Nephron progenitor cell (in vitro differentiated cells): Measurements from ENCODE around the gene RGL1.

ENCODE experiments used
- DNase-seq: peaks from one replicate; pipeline ENCODE4 v3.0.0; 2021
- H3K27ac Mint-ChIP-seq: 2 replicates; pipeline ENCODE4 v1.8.0; 2021; ENCODE audit warnings: mild to moderate bottlenecking, moderate library complexity, mixed read lengths
- H3K27me3 Mint-ChIP-seq: 2 replicates; pipeline ENCODE4 v1.8.0; 2021; ENCODE audit warnings: mild to moderate bottlenecking, low read depth, mixed read lengths; ENCODE audit not compliant: poor library complexity
- H3K36me3 Mint-ChIP-seq: 2 replicates; pipeline ENCODE4 v1.8.0; 2021; ENCODE audit warnings: low read depth, mixed read lengths
- H3K4me1 Mint-ChIP-seq: 2 replicates; pipeline ENCODE4 v1.8.0; 2021; ENCODE audit warnings: mixed read lengths
- H3K4me3 Mint-ChIP-seq: 2 replicates; pipeline ENCODE4 v1.8.0; 2021; ENCODE audit warnings: mild to moderate bottlenecking, moderate library complexity, mixed read lengths
- H3K9me3 Mint-ChIP-seq: 2 replicates; pipeline ENCODE4 v1.8.0; 2021; ENCODE audit warnings: mild to moderate bottlenecking, moderate library complexity, mixed read lengths
- TF ChIP-seq, protein P1 (sequence below): fragments of 200-600 bp; sonication (generic); IDR thresholded peaks from 2 replicates; pipeline ENCODE4 v1.5.0; 2021; ENCODE audit warnings: antibody characterized with exemption

The RGL1 gene

DNA sequence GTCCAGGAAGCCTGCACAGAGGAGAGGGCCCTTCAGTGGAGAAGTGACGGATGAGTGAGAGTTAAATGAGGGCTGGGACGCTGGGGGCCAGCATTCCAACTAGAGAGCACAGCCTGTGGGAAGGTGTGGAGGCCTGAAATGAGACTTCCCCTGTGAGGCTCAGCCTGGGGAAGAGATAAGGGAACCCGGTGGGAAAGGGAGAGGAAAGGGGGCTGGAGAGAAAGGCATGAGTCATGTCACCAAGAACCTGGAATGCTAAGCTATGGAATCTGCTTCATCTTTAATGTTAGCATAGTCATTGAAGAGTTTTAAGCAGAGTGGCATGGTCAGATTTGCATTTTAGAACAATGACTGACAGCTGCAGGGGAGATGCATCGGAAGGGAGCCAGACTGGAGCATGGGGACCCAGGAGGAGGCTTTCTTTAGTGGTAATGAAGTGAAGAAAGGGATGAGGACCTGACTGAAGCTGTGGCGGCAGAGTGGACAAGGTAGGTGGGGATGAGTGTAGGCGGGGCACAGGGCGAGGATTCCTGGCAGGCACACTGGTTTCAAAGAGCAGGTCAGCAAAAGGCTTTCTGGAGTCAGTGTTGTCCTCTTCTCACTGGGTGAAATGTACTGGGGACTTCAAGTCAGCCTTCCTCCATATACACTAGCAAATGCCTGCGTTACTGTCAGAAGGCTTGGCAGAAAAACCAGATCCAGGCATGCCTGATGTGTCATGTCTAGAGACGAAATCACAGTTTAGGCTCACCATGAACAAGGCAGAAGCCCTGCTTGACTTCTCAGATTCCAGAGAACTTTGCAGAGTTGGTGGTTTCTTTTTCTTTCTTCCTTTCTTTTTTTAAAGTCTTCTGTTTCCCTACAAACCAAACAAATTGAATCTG lies 8.0 kb downstream of the RGL1 start:
- H3K27me3 Mint-ChIP-seq = peaks cover 10% of the 10 kb centered on the region
- no peaks in the 10 kb centered on the region for H3K9me3 Mint-ChIP-seq
- H3K27ac Mint-ChIP-seq = peak overlapping the region; percentile 53
- H3K4me3 Mint-ChIP-seq = peak overlapping the region; percentile 8
- TF ChIP-seq, protein P1, sequence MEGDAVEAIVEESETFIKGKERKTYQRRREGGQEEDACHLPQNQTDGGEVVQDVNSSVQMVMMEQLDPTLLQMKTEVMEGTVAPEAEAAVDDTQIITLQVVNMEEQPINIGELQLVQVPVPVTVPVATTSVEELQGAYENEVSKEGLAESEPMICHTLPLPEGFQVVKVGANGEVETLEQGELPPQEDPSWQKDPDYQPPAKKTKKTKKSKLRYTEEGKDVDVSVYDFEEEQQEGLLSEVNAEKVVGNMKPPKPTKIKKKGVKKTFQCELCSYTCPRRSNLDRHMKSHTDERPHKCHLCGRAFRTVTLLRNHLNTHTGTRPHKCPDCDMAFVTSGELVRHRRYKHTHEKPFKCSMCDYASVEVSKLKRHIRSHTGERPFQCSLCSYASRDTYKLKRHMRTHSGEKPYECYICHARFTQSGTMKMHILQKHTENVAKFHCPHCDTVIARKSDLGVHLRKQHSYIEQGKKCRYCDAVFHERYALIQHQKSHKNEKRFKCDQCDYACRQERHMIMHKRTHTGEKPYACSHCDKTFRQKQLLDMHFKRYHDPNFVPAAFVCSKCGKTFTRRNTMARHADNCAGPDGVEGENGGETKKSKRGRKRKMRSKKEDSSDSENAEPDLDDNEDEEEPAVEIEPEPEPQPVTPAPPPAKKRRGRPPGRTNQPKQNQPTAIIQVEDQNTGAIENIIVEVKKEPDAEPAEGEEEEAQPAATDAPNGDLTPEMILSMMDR = no peak
- DNase-seq = peak; percentile 26
- H3K4me1 Mint-ChIP-seq = peaks cover 51% of the 10 kb centered on the region
- peaks cover 20% of the 10 kb centered on the region for H3K36me3 Mint-ChIP-seq

DNA sequence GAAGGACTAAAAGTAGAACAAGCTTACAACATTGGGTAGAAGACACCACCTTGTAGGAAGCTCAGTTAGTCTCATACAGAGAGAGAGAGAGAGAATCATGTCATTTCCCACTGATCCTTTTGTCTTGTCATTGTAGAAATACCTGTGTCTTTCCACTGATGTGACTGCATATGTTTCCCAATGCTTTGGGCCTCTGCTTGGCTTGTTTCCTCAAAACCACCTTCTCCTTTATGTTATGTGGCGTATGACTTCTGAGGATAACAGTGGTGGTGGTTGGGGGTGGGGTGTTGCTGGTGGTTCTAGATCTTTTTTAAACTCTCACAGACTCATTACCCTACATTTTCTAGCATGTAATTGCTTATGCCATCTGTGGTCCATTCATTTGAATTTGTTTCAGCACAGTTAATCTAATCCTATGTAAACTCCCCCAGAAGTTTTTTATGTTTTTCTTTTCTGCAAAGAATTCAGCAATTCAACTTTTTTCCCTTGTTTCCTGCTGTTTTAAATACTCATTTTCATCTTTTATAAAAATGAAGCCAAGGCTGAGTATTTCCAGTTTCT lies 9.3 kb downstream of the RGL1 start:
- no peak for DNase-seq
- Mint-ChIP-seq H3K36me3 (peaks cover 14% of the 10 kb centered on the region), H3K27ac (no peak overlapping the region), H3K9me3 (no peaks in the 10 kb centered on the region), H3K4me3 (no peak overlapping the region), H3K27me3 (peaks cover 10% of the 10 kb centered on the region), H3K4me1 (peaks cover 46% of the 10 kb centered on the region)
- TF ChIP-seq, protein P1 = no peak

DNA sequence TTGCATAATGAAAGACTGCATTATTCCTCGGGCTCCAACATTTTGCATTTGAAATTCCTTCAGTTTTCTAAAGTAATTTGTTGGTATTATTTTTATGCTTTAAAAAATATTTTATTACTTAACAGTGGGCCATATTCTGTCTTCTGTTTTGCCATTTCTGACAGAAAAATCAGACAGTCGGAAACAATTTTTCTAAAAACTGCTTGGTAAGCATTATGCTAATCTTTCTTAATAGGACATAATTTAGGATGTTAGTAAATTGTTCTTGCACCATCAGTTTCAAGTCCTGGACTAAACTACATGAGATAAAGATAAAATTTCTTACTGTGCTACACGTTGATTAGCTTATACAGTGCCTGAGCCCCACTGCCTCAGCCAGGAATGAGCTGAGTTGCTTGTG lies 11.2 kb downstream of the RGL1 start:
- Mint-ChIP-seq H3K27me3 (peaks cover 4% of the 10 kb centered on the region), H3K36me3 (no peaks in the 10 kb centered on the region)
- TF ChIP-seq, protein P1 = no peak

DNA sequence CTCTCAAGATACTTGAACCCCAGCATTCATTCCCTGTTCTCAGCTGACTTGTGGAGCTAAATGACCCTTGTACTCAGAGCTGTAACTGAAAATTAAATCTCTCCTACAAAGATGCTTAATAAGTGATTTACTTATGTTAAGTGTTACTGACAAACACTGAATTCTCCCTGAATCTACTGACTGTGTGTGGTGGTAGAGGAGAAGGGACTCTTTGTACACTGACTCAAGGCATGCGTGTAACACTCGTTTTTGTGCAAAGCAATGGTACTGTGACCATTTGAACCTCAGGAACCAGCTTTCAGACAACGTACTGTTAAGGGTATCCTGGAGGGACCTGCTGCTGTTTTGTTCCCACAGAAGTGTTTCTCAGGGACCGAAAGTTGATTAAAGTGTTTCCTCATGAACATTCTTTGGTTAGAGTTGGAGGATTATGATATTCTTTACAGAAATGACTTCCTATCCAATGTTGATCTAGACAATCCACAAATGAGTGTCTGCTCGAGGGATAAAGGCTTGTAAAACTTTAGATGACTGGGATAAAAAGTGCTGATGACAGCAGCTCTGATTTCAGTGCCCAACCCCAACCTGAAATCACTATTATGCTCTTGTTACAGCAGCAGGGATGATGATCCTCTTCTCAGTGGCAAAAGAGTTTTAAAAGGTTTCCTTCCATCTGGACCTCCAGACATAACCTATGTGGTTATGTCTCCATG lies 12.8 kb downstream of the RGL1 start:
- TF ChIP-seq, protein P1 = no peak
- Mint-ChIP-seq H3K4me3 (no peak overlapping the region), H3K27ac (peak overlapping the region; percentile 37), H3K9me3 (no peaks in the 10 kb centered on the region), H3K36me3 (no peaks in the 10 kb centered on the region), H3K27me3 (peaks cover 3% of the 10 kb centered on the region), H3K4me1 (peaks cover 38% of the 10 kb centered on the region)
- no peak for DNase-seq

More for the DNA sequence above, 11.2 kb downstream of the RGL1 start:
- Mint-ChIP-seq H3K4me1 (peaks cover 46% of the 10 kb centered on the region), H3K9me3 (no peaks in the 10 kb centered on the region), H3K4me3 (no peak overlapping the region), H3K27ac (no peak overlapping the region)
- DNase-seq = no peak

DNA sequence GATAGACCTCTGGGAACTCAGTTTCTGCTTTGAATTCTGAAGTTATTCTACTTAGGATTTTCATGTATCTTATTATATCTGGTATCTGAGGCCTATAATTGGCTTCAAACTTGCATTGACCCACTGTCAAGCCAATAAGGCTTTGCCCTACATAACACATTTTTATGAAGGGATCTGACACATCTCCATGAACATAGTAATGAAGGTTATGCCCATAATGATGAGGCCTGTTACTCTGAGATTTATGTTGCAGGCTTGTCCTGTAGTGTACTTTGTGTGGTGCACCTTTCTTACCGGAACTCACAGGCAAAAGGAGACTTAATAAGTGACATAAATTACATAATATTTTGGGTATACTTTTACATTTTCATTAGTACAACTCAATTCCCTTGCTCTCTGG lies 14.1 kb downstream of the RGL1 start:
- peaks cover 25% of the 10 kb centered on the region for H3K4me1 Mint-ChIP-seq
- no peak overlapping the region for H3K4me3 Mint-ChIP-seq
- H3K27me3 Mint-ChIP-seq = no peaks in the 10 kb centered on the region
- TF ChIP-seq, protein P1 = no peak
- no peaks in the 10 kb centered on the region for H3K9me3 Mint-ChIP-seq
- DNase-seq = no peak
- H3K27ac Mint-ChIP-seq = no peak overlapping the region
- no peaks in the 10 kb centered on the region for H3K36me3 Mint-ChIP-seq
